Esophagus muscularis mucosa (tissue), 3 donors: Measurements from ENCODE around the gene NUFIP1.

Source experiments
- POLR2A ChIP-seq: fragments of 450-650 bp; IDR thresholded peaks from one replicate; pipeline ENCODE4 v1.6.1; 2017; ENCODE audit warnings: antibody characterized with exemption, moderate library complexity, mild to moderate bottlenecking, low read depth
- POLR2AphosphoS5 ChIP-seq, 2 donors: sonication (generic); formaldehyde crosslinking; IDR thresholded peaks; one replicate each; pipeline ENCODE4 v1.6.1; 2017; ENCODE audit warnings: antibody characterized with exemption in 2 of 2
- TF ChIP-seq, protein P1 (sequence below), 3 experiments: fragments of 200-600 bp in 2 of 3; fragments of 450-650 bp in 1 of 3; sonication (generic) in 2 of 3; IDR thresholded peaks; one replicate each; pipeline ENCODE4 v1.5.1; 2017 to 2019; ENCODE audit warnings: antibody characterized with exemption in 3 of 3, mild to moderate bottlenecking in 2 of 3, moderate library complexity in 1 of 3

- TF ChIP-seq, protein P1, sequence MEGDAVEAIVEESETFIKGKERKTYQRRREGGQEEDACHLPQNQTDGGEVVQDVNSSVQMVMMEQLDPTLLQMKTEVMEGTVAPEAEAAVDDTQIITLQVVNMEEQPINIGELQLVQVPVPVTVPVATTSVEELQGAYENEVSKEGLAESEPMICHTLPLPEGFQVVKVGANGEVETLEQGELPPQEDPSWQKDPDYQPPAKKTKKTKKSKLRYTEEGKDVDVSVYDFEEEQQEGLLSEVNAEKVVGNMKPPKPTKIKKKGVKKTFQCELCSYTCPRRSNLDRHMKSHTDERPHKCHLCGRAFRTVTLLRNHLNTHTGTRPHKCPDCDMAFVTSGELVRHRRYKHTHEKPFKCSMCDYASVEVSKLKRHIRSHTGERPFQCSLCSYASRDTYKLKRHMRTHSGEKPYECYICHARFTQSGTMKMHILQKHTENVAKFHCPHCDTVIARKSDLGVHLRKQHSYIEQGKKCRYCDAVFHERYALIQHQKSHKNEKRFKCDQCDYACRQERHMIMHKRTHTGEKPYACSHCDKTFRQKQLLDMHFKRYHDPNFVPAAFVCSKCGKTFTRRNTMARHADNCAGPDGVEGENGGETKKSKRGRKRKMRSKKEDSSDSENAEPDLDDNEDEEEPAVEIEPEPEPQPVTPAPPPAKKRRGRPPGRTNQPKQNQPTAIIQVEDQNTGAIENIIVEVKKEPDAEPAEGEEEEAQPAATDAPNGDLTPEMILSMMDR (IDR thresholded peaks at IDR 0.05), result no peak
- TF ChIP-seq POLR2A, result no peak
- no peak for TF ChIP-seq POLR2AphosphoS5 (IDR thresholded peaks at IDR 0.05)
These were observed 35.6 kb upstream of the NUFIP1 start for GRCh38 chr13:45024847-45025246.
